ENCODE results near the gene PELI2.
A peak's percentile ranks its signal among the peaks of the same experiment; 100 is the strongest.

PELI2 gene

DNA sequence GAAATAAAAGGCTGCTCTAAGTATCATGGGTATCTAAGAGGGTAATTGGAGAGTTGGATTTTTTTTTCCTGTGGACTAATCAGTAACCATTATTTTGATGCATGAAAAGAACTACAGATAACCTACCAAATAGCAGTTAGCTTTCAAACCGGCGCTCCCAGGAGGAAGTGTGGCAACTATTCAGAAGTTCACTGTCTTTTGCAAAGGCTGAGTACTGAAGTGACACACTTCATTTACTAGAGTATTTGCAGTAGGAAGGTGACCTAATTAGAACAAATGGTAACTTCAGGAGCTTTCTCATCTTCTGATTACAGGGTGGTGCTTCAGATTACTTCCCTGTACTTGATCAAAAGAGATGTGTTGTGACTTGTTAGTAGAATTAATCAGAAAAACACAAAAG, 87.7 kb downstream of the PELI2 start:
- DNase-seq (ENCODE audit: low spot score), result no peak

- no peak for DNase-seq (ENCODE audit: low spot score)
These were observed 88.4 kb downstream of the PELI2 start for GRCh38 chr14:56206596-56206995.

DNA sequence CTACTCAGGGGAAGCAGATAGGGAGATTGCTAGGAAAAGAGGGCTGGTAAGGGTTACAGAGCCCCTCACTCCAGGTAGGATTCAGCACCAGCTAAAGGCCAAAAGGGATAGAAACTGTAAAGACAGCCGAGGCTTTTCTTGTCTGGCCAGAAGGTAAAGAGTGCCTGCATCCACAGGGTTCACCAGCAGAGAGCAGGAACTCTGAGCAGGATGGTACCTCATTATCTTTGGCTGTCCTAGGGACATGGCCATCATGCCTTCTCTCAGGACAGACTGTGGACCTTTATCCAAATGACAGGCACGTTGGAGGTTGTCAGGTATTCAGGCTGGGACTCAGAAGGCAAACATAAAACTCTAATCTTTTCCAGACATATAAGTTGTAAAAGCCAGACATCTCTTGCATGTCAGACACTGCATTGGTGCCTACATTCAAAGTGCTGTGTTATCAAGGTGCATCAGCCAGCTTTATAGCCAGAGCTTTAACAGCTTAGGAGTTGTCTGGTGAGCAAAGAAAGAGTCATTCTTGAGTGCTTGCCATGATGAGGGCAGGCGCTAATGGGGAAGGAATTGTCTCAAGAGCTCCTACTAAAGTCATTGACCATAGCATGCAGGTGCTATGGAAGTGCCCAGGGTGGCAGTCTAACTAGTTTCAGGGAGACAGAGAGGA, 89.5 kb downstream of the PELI2 start:
- DNase-seq (ENCODE audit: low spot score), result no peak

DNA sequence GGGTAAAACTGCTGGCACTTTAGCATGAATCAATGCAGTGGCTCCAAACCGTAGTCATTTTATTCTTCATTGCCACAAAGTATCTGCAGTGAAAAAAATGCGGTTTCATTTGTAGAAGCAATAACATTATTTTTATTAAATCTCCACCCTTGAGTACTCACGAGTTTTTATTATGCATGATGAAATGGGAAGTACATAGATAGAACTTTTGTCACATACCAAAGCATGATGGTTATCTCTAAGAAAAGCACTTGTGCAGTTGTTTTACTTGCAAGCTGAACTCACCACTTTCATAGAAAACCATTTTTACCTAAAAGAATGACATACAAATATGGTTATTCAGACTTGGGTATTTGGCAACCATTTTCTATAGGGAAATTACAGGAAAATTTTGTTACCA, 90.3 kb downstream of the PELI2 start:
- DNase-seq (ENCODE audit: low spot score), result no peak

- no peak for DNase-seq (ENCODE audit: low spot score)
These were observed 92.4 kb downstream of the PELI2 start for GRCh38 chr14:56210571-56210970.

GRCh38 chr14:56211084-56211483, 92.9 kb downstream of the PELI2 start:
- no peak for DNase-seq (ENCODE audit: low spot score)

DNA sequence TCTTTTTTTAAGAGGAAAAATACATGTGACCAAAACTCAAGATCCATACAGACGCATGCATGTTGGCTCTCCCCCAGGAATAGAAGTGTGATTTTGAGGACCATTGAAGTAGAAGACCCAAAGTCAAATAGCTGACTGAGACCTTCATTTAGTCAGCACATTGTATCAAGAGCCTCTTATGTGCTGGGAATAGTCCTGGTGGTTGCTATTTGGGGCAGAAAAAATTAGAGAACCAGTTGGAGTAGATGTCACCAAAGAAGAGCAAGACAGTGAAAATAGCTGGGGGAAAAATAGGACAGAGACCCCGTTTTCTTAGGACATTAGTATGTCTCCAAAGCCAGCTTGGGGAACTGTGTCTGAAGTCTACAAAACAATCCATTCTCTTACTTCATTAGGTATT, 93.6 kb downstream of the PELI2 start:
- DNase-seq (ENCODE audit: low spot score), result no peak

DNA sequence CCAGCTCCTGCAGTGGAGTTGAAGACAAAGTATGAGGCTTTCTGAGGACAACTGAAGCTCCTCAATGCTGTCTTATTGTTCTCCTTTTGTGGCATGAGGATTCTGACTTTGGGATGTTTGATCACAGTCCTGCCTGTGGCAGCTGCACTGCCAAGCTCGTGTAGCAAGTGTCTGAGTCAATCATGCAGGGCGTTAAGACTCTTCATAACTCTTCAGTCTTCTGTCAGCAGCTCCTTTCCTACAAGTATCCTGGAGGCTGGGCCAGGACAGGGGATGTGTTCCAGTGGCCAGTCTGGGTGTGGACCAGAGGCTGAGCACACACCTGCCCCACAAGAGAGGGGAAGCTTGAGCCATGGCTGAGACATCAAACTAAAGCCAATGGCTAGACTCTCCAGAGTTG, 94.3 kb downstream of the PELI2 start:
- no peak for DNase-seq (ENCODE audit: low spot score)

DNA sequence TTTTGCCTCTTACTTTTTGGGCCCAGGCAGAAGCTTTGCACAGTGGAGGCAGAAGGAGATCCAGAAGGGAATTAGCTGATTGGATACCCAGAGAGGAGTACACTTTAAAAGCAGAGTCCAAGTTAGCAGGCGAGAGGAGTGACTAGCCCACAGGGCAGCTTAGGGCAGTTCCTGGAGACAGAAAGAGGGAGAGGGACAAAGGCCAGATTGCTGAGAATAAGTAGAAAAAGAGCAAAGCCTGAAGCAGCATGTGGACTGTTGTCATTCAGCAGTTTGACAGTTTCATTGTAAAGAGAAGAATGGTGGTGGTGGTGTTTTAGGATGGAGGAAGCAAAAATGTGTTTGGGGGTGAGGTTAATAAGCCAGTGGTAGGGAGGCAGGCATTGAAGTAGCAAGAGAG, 95.1 kb downstream of the PELI2 start:
- DNase-seq (ENCODE audit: low spot score), result no peak

- no peak for DNase-seq (ENCODE audit: low spot score)
These were observed 97.0 kb downstream of the PELI2 start for GRCh38 chr14:56215180-56215579.

GRCh38 chr14:56216626-56217379, 98.6 kb downstream of the PELI2 start:
- peak; percentile 84 for DNase-seq (ENCODE audit: low spot score)

- DNase-seq (ENCODE audit: low spot score), result peak; percentile 71
These were observed 99.3 kb downstream of the PELI2 start for GRCh38 chr14:56217380-56218045.

GRCh38 chr14:56219666-56220413, 101.6 kb downstream of the PELI2 start:
- peak; percentile 62 for DNase-seq (ENCODE audit: low spot score)

DNA sequence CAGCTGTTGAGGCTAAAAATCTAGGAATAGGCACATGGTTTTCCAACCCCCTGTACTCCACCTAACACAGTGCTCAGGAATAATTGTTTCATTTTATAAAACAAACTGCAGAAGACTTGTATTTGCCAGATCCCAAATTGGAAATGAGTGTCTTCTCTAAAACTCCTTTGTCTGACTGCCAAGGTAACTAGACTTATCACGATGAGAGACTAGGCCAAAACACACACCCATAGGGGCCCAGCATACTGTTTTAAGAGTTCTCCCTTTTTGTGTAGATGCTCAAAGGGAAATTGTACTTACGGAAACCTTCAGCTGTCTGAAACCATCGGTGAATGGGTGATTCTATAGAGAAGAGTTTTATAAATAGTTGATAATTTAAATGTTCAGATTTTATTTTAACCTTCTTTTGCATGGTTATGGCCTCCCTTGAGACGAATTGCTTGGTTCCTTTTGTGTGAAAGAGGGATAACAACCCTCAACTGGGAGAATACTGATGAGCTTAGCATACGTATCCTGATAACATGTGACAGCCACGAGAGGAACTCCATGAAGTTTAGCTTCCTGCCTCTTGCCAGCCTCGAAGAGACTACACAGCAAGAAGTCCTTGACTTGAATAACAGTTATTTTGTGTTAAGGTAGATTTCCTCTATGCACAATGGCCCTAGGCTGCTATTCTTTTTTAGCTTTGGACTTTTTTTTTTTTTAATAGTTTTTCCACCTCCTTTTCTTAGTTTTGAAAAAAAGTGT, 103.3 kb downstream of the PELI2 start:
- DNase-seq (ENCODE audit: low spot score), result no peak

- DNase-seq (ENCODE audit: low spot score), result no peak
These were observed 106.0 kb downstream of the PELI2 start for GRCh38 chr14:56224229-56224628.

- no peak for DNase-seq (ENCODE audit: low spot score)
These were observed 106.8 kb downstream of the PELI2 start for GRCh38 chr14:56224691-56225681.

GRCh38 chr14:56235388-56235787, 117.2 kb downstream of the PELI2 start:
- DNase-seq (ENCODE audit: low spot score), result no peak

DNA sequence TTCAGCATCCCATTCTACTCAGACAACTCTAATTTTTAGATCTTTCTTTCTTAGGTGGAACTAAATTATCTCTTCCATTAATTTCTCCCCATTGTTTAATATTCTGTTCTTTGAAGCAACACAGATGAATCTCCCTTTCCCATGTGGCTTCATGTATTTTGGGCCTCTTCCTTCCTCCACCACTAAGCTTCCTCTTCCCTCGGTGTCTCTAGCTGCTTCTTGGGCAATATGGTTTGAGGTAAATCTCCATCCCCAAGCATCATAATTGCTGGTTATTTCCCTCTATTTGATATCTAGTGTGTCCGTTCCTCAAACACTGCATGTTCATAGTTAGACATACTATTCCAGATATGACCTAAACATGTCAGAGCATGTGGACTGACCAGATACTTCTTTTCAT, 119.2 kb downstream of the PELI2 start:
- DNase-seq (ENCODE audit: low spot score), result no peak

DNA sequence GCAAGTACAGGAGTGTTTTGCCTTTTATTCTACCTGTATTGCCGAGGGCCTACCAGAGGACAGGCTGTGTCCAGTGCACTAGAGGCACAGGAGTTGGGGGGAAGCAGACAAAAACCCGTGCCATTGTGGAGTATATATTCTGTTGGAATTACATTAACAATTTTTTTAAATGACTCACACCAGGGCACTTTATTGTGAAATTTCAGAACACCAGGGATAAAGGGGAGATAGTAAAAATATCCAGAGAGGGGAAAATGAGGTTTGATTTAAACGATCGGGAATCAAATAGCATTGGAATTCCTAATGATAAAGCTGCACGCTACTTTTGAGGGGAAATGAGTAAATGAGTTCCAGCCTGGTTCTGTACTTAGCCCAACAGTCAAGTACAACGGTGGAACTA, 123.2 kb downstream of the PELI2 start:
- no peak for DNase-seq (ENCODE audit: low spot score)

GRCh38 chr14:56243110-56243509, 124.9 kb downstream of the PELI2 start:
- no peak for DNase-seq (ENCODE audit: low spot score)

All from pons (tissue), 1 donor.